IMR-90 (cell line): Measurements from ENCODE around the gene AKT3. TPM values are rescaled to one million over a fixed set of nuclear protein-coding genes. Genes with fewer than 3 reads are reported as not detected.

Experiments used
- ATAC-seq: fragments of 200-7000 bp; cut with Tn5 transposase; 2 replicates; pipeline ENCODE4 v1.9.1; 2020; ENCODE audit warnings: low read depth, mild to moderate bottlenecking, moderate library complexity
- BruUV-seq: library from RNA; stranded (reverse); fragments of 400-500 nt; replicated peaks from 2 replicates; lab custom pipeline; 2021; lab: Mats Ljungman, UMichigan
- CTCF ChIA-PET: fragments of 300-600 bp; formaldehyde crosslinking; extraction: SDS; loops from one replicate; lab custom pipeline; 2021; ENCODE audit warnings: antibody characterized with exemption; lab: Yijun Ruan, JAX
- POLR2A ChIA-PET: fragments of 300-600 bp; sonication (Branson Sonifier 250); formaldehyde crosslinking; loops from one replicate; lab custom pipeline; 2022; ENCODE audit warnings: antibody characterized with exemption; ENCODE audit not compliant: unreplicated experiment; lab: Charles Lee
- DNase-seq: peaks from one replicate; pipeline ENCODE4 v3.0.0; 2013
- H2AFZ ChIP-seq: replicated peaks from 2 replicates; pipeline ENCODE3; 2013; ENCODE audit warnings: low read length, mild to moderate bottlenecking; ENCODE audit not compliant: poor library complexity
- H2AK5ac ChIP-seq: 2 replicates; pipeline ENCODE4 v1.6.1; 2013; ENCODE audit warnings: low read depth, low read length, inconsistent platforms
- H2AK9ac ChIP-seq: replicated peaks from 2 replicates; pipeline ENCODE3; 2013; ENCODE audit warnings: mild to moderate bottlenecking, low read depth, low read length, moderate library complexity; ENCODE audit not compliant: poor library complexity
- H2BK120ac ChIP-seq: 2 replicates; pipeline ENCODE4 v1.6.1; 2013; ENCODE audit warnings: low read depth, low read length, inconsistent platforms
- H2BK15ac ChIP-seq: 3 replicates; pipeline ENCODE4 v1.6.1; 2013; ENCODE audit warnings: low read depth, low read length, inconsistent platforms
- H2BK20ac ChIP-seq: 2 replicates; pipeline ENCODE4 v1.6.1; 2013; ENCODE audit warnings: low read depth, mild to moderate bottlenecking, inconsistent platforms, low read length, moderate library complexity
- H2BK5ac ChIP-seq: 2 replicates; pipeline ENCODE4 v1.6.1; 2013; ENCODE audit warnings: mild to moderate bottlenecking, low read depth, low read length, inconsistent platforms; ENCODE audit not compliant: poor library complexity, severe bottlenecking
- H3K14ac ChIP-seq: replicated peaks from 2 replicates; pipeline ENCODE4 v1.6.1; 2013; ENCODE audit warnings: low read depth, low read length, inconsistent platforms
- H3K18ac ChIP-seq: 2 replicates; pipeline ENCODE4 v1.6.1; 2013; ENCODE audit warnings: low read depth, low read length, control low read depth
- H3K23ac ChIP-seq: 2 replicates; pipeline ENCODE4 v1.6.1; 2013; ENCODE audit warnings: low read depth, low read length, inconsistent platforms
- H3K27ac ChIP-seq: 2 replicates; pipeline ENCODE4 v1.5.1; 2013; ENCODE audit warnings: mild to moderate bottlenecking, control low read depth, low read length; ENCODE audit not compliant: insufficient read depth
- H3K27me3 ChIP-seq: 2 replicates; pipeline ENCODE4 v1.6.1; 2013; ENCODE audit warnings: low read length; ENCODE audit not compliant: control insufficient read depth, insufficient read depth
- H3K36me3 ChIP-seq: 2 replicates; pipeline ENCODE4 v1.6.1; 2013; ENCODE audit warnings: low read length, mixed read lengths; ENCODE audit not compliant: control insufficient read depth, insufficient read depth
- H3K4ac ChIP-seq: 2 replicates; pipeline ENCODE4 v1.6.1; 2013; ENCODE audit warnings: low read depth, low read length, inconsistent platforms
- H3K4me1 ChIP-seq: 2 replicates; pipeline ENCODE4 v1.6.1; 2013; ENCODE audit warnings: low read length, mixed read lengths; ENCODE audit not compliant: control insufficient read depth, insufficient read depth
- H3K4me2 ChIP-seq: 2 replicates; pipeline ENCODE4 v1.6.1; 2013; ENCODE audit warnings: low read depth, mild to moderate bottlenecking, control low read depth, low read length, moderate library complexity
- H3K4me3 ChIP-seq: 2 replicates; pipeline ENCODE4 v1.5.1; 2013; ENCODE audit warnings: low read depth, mild to moderate bottlenecking, control low read depth, low read length, moderate library complexity; ENCODE audit not compliant: insufficient read depth
- H3K56ac ChIP-seq: 2 replicates; pipeline ENCODE4 v1.6.1; 2013; ENCODE audit warnings: low read length, inconsistent platforms; ENCODE audit not compliant: insufficient read depth; ENCODE audit errors: extremely low read depth
- H3K79me1 ChIP-seq, 2 experiments: 2 replicates each; pipeline ENCODE4 v1.6.1; 2013; ENCODE audit warnings: low read length in 2 of 2, inconsistent platforms in 1 of 2, low read depth in 1 of 2
- H3K9ac ChIP-seq: 2 replicates; pipeline ENCODE4 v1.6.1; 2013; ENCODE audit warnings: low read depth, low read length, control low read depth
- H3K9me1 ChIP-seq: 2 replicates; pipeline ENCODE4 v1.6.1; 2013; ENCODE audit warnings: low read length, inconsistent platforms; ENCODE audit not compliant: insufficient read depth
- H3K9me3 ChIP-seq: 2 replicates; pipeline ENCODE4 v1.6.1; 2013; ENCODE audit warnings: low read length; ENCODE audit not compliant: control insufficient read depth, insufficient read depth
- H4K20me1 ChIP-seq: 2 replicates; pipeline ENCODE4 v1.6.1; 2013; ENCODE audit warnings: low read length, inconsistent platforms; ENCODE audit not compliant: insufficient read depth
- H4K5ac ChIP-seq: 2 replicates; pipeline ENCODE4 v1.6.1; 2013; ENCODE audit warnings: mild to moderate bottlenecking, low read depth, low read length, control low read depth
- H4K8ac ChIP-seq, 2 experiments: 2 replicates each; pipeline ENCODE4 v1.6.1; 2013; ENCODE audit warnings: low read depth in 2 of 2, low read length in 2 of 2, control low read depth in 1 of 2, inconsistent platforms in 1 of 2
- H4K91ac ChIP-seq: 2 replicates; pipeline ENCODE4 v1.6.1; 2013; ENCODE audit warnings: low read depth, low read length, inconsistent platforms; ENCODE audit not compliant: insufficient read depth
- BHLHE40 ChIP-seq: fragments of 150-350 bp; IDR thresholded peaks from 2 replicates; pipeline ENCODE4 v1.6.1; 2016; ENCODE audit warnings: mild to moderate bottlenecking, low read depth, low read length
- CEBPB ChIP-seq: IDR thresholded peaks from 2 replicates; pipeline ENCODE4 v1.6.1; 2012; ENCODE audit warnings: low read depth, low read length, improper control_type of control experiment
- CHD1 ChIP-seq: IDR thresholded peaks from 2 replicates; pipeline ENCODE4 v1.6.1; 2012; ENCODE audit warnings: low read depth, low read length, improper control_type of control experiment
- CTCF ChIP-seq: conservative IDR thresholded peaks from 2 replicates; pipeline ENCODE4 v1.5.1; 2012; ENCODE audit warnings: mild to moderate bottlenecking, low read depth, low read length, improper control_type of control experiment
- ELK1 ChIP-seq: fragments of 150-350 bp; IDR thresholded peaks from 2 replicates; pipeline ENCODE4 v1.6.1; 2016; ENCODE audit warnings: low read depth, mild to moderate bottlenecking, low read length, moderate library complexity, borderline replicate concordance
- FOS ChIP-seq: fragments of 150-350 bp; IDR thresholded peaks from 2 replicates; pipeline ENCODE4 v1.6.1; 2016; ENCODE audit warnings: low read depth, low read length
- MAFK ChIP-seq: IDR thresholded peaks from 2 replicates; pipeline ENCODE4 v1.6.1; 2012; ENCODE audit warnings: low read depth, low read length, improper control_type of control experiment
- MAZ ChIP-seq: IDR thresholded peaks from 2 replicates; pipeline ENCODE4 v1.6.1; 2012; ENCODE audit warnings: low read depth, mild to moderate bottlenecking, low read length, improper control_type of control experiment, moderate library complexity, borderline replicate concordance
- MXI1 ChIP-seq: IDR thresholded peaks from 2 replicates; pipeline ENCODE4 v1.6.1; 2012; ENCODE audit warnings: low read depth, mild to moderate bottlenecking, low read length, moderate library complexity, borderline replicate concordance
- NFE2L2 ChIP-seq: fragments of 150-350 bp; IDR thresholded peaks from 2 replicates; pipeline ENCODE4 v1.6.1; 2016; ENCODE audit warnings: low read depth, mild to moderate bottlenecking, low read length
- POLR2A ChIP-seq: IDR thresholded peaks from 2 replicates; pipeline ENCODE4 v1.6.1; 2012; ENCODE audit warnings: mild to moderate bottlenecking, low read depth, low read length
- RAD21 ChIP-seq: IDR thresholded peaks from 2 replicates; pipeline ENCODE4 v1.6.1; 2012; ENCODE audit warnings: low read length, improper control_type of control experiment
- RCOR1 ChIP-seq: IDR thresholded peaks from 2 replicates; pipeline ENCODE4 v1.6.1; 2012; ENCODE audit warnings: mild to moderate bottlenecking, low read length, improper control_type of control experiment; ENCODE audit not compliant: insufficient replicate concordance
- RFX5 ChIP-seq: IDR thresholded peaks from 2 replicates; pipeline ENCODE4 v1.8.0; 2012; ENCODE audit warnings: low read depth, mild to moderate bottlenecking, low read length, moderate library complexity
- SMC3 ChIP-seq: fragments of 150-350 bp; IDR thresholded peaks from 2 replicates; pipeline ENCODE4 v1.6.1; 2016; ENCODE audit warnings: low read depth, mild to moderate bottlenecking, antibody characterized with exemption, low read length, moderate library complexity
- USF2 ChIP-seq: fragments of 150-350 bp; IDR thresholded peaks from 2 replicates; pipeline ENCODE4 v1.6.1; 2017; ENCODE audit warnings: mild to moderate bottlenecking, antibody characterized with exemption, low read length, low read depth
- WGBS, 2 experiments: methylation state at CpG; one replicate each; pipeline versions ENCODE4 v1.1.5 to v1.1.7; 2013; ENCODE audit warnings: missing lambda C conversion rate in 2 of 2; ENCODE audit not compliant: insufficient read length in 1 of 2; ENCODE audit errors: extremely low coverage in 2 of 2; 5-methylcytosine and 5-hydroxymethylcytosine counted together
- dilution Hi-C: fragments of 300-500 bp; cut with HindIII; formaldehyde crosslinking; loops from one replicate; pipeline ENCODE4 v1.14.3; 2018; ENCODE audit warnings: low sequenced_read_pairs; ENCODE audit not compliant: unreplicated experiment
- in situ Hi-C: fragments of 300-500 bp; cut with MboI; formaldehyde crosslinking; loops from 3 replicates; pipeline ENCODE4 v1.14.3; 2019; ENCODE audit warnings: low sequenced_read_pairs, inconsistent platforms, mixed read lengths
- intact Hi-C: fragments of 100-400 bp; cut with micrococcal nuclease; formaldehyde crosslinking; loops from 2 replicates; pipeline ENCODE4 v1.10.0; 2022
- polyA plus RNA-seq, 3 experiments: library from polyadenylated mRNA; depleted of rRNA; stranded (reverse); fragments of >200 nt; gene quantifications; 2 replicates each; pipeline ENCODE4 v1.2.3, GENCODE V29; 2012; ENCODE audit warnings: low replicate concordance in 1 of 3
- total RNA-seq: library from RNA; depleted of rRNA; stranded (reverse); fragments of >200 nt; gene quantifications from 2 replicates; pipeline ENCODE4 v1.2.3, GENCODE V29; 2012

The AKT3 gene
- total and polyA plus RNA-seq, 2 of the 4 experiments (the other 2 are of a cell fraction), result 15.2 to 19.4 TPM

GRCh38 chr1:243594455-243594854 lies 255.6 kb downstream of the AKT3 start:
- Histone ChIP-seq H3K4me3 (no peak overlapping the region), H3K4me1 (peaks cover 4% of the 10 kb centered on the region), H4K5ac (no peak overlapping the region), H3K27ac (no peak overlapping the region), H3K18ac (no peak overlapping the region), H2BK120ac (no peak overlapping the region), H3K4me2 (no peak overlapping the region), H3K4ac (no peak overlapping the region), H2AK9ac (no peak overlapping the region), H3K14ac (no peak overlapping the region), H3K9me3 (no peaks in the 10 kb centered on the region), H4K8ac (no peak overlapping the region), H2BK5ac (no peak overlapping the region), H3K27me3 (no peaks in the 10 kb centered on the region), H3K79me1 (peaks cover 15 to 20% of the 10 kb centered on the region in 2 experiments), H3K56ac (no peak overlapping the region), H3K23ac (no peak overlapping the region), H2AFZ (no peak overlapping the region), H2AK5ac (peak overlapping the region; percentile 36; the same call in 1 of the 2 replicates), H2BK15ac (no peak overlapping the region), H2BK20ac (no peak overlapping the region), H3K9me1 (peaks cover 11% of the 10 kb centered on the region), H3K36me3 (peaks cover 2% of the 10 kb centered on the region; the same call in 1 of the 2 replicates), H4K91ac (no peak overlapping the region), H3K9ac (no peak overlapping the region), H4K20me1 (no peaks in the 10 kb centered on the region)
- no TSS peak for BruUV-seq
- POLR2A ChIA-PET, result no interaction called here
- intact Hi-C loops, result no loop called here
- dilution Hi-C loops, result no loop called here
- no CpG with 5 or more reads among the region's 2 CpGs for WGBS, 2 experiments
- TF ChIP-seq RCOR1 (no peak), SMC3 (no peak), MAZ (no peak), USF2 (no peak), RFX5 (no peak), CHD1 (no peak), RAD21 (no peak), CTCF (no peak), POLR2A (no peak), MXI1 (no peak), BHLHE40 (no peak), ELK1 (no peak), CEBPB (no peak), FOS (no peak), MAFK (no peak), NFE2L2 (no peak)
- in situ Hi-C loops, result no loop called here
- DNase-seq (no peak), ATAC-seq (no peak)
- CTCF ChIA-PET, result no interaction called here
